ENCODE data around the gene KIAA1958.
"Not testable (repeated sequence)": the region's sequence is repeated elsewhere in the genome, so short reads cannot be mapped to it uniquely, and the experiment has no call there.

The KIAA1958 gene

GRCh38 chr9:112489876-112490666 lies 3.4 kb downstream of the KIAA1958 start:
- no peak for DNase-seq (ENCODE audit: low spot score)

- DNase-seq (ENCODE audit: low spot score) = no peak
Observed at GRCh38 chr9:112493393-112494137, 6.9 kb downstream of the KIAA1958 start.

GRCh38 chr9:112494153-112494552 lies 7.5 kb downstream of the KIAA1958 start:
- DNase-seq (ENCODE audit: low spot score) = no peak

DNA sequence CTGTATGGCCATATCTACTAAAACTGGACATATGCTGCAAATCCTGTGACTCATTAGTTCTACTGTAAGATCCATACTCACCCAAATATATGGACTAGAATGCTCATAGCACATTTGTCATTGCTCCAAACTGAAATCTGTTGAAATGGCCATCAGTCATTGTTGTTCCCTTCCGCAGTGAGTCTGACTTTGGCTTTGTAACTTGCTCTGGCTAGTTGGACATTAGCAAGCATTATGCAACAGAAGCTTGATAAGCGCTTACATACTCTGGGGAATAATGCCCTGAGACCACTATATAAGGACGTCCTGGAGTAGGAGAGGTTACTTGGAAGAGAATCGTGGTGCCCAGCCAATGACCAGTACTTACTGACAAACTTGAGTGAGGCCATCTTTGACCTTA lies 9.0 kb downstream of the KIAA1958 start:
- DNase-seq (ENCODE audit: low spot score) = no peak

GRCh38 chr9:112496074-112496722 lies 9.6 kb downstream of the KIAA1958 start:
- no peak for DNase-seq (ENCODE audit: low spot score)

DNA sequence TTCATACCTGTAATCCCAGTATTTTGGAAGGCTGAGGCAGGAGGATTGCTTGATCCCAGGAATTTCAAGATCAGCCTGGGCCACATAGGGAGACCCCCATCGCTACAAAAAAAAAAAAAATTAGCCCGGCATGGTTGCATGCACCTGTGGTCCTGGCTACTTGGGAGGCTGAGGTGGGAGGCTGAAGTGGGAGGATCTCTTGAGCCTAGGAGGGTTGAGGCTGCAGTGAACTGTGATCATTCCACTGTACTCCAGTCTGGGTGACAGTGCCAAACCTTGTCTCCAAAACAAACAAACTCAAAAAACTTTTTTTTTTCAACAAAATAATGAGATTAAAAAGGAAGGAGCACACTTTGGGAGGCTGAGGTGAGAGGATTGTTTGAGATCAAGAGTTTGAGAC lies 14.2 kb downstream of the KIAA1958 start:
- DNase-seq (ENCODE audit: low spot score) = no peak

DNA sequence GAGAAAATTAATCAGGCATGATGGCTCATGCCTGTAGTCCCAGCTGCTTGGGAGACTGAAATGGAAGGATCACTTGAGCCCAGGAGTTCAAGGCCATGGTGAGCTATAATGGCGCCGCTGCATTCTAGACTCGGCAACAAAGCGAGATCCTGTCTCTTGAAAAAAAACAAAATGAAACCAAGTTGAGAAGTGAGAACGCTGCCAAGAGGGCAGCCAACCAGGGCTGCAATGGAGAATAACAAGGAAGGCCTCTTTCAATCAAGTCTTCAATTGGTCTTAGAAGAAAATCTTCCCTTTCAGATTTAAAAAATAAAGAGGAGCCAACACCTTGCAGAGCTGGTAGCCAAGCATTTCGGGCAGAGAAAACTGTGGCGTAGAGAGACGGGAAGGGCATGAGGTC lies 14.7 kb downstream of the KIAA1958 start:
- DNase-seq (ENCODE audit: low spot score) = no peak

DNA sequence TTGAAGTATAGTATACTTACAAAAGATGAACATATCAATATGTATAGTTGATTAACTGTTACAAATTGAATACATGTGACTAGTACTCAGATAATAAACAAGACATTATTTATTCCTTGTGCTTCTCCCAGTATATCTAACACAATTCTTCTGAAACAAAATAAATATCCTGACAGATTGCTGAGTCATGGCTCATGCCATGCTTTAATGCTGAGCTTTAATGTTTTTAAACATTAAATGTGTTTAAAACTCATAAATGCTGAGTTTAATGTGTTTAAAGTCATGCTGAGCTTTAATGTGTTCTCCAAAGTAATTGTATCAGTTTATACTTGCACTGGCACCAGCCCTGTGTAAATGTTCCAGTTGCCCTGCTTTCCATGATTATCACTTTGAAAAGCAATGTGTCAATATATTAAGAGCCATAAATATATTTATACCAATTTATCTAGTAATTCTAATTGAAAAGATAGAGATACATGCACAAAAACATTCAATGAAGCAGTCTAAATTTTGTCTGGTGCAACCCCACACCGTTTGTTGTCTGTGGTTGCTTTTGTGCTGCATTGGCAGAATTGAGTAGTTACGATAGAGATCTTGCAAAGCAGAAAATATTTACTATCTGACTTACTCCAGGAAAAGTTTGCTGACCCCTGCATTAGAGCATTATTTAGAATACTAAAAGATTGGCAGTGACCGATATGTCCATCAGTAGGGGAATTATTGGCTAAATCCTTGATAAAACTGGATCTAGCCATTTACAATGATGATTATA lies 15.7 kb downstream of the KIAA1958 start:
- DNase-seq (ENCODE audit: low spot score) = no peak

DNA sequence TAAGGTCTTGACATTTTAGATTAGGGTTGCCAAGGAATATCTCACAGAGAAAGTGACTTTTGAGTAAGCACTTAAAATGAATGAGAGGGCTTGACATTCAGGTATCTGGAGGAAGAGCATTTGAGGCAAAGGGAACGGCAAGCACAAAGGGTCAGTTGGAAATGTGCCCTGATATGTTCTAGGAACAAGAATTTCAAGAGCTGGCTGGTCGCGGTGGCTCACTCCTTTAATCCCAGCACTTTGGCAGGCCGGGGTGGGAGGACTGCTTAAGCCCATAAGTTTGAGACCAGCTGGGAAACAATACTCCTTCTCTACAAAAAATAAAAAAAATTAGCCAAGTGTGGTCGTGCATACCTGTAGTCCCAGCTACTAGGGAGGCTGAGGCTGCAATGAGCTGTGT lies 16.5 kb downstream of the KIAA1958 start:
- no peak for DNase-seq (ENCODE audit: low spot score)

GRCh38 chr9:112505086-112505485 lies 18.5 kb downstream of the KIAA1958 start:
- DNase-seq (ENCODE audit: low spot score) = no peak

DNA sequence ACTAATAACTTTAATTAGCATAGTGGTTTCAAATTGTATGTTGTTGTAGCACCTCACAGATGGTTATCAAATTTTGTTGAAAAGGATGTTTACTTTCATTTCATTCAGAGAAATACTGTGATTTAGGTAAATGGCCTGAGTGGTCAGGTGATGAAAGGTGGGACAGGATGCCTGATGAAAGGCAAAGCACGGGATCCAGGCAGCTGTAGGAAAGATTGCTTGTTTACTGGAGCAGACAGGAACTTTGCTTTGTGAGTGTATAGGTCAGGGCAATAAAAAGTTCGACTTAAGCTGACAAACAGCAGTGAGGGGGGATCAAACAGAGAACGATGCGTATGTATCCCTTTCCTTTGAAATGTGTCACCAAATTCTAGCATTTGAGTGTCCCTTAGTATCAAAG lies 19.0 kb downstream of the KIAA1958 start:
- no peak for DNase-seq (ENCODE audit: low spot score)

- no peak for DNase-seq (ENCODE audit: low spot score)
Observed at GRCh38 chr9:112506571-112506970, 19.9 kb downstream of the KIAA1958 start.

DNA sequence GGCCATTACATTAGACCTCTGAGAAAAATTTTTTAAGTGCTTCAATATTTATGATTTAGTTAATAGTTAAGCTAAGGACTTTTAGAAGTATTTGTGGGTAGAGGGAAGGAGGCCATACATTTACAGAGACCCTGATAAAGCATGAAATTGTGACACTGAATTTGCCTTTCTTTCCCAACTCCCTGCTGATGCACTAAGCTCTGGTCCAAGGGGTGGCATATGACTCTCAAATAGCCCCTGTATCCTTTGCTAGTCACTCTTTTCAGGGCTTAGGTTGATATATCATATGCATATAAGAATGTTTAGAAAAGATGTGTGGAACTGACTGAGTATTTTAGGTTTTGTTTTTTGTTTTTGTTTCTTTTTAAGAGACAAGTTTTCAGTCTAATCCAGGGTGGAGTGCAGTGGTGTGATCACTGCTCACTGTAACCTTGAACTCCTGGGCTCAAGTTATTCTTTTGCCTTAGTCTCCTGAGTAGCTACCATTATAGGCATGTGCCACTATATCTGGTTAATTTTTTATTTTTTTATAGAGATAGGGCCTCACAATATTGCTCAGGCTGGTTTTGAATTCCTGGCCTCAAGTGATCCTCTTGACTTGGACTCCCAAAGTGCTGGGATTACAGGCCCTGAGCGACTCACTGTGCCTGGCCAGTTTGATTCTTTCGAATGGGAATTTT lies 20.5 kb downstream of the KIAA1958 start:
- DNase-seq (ENCODE audit: low spot score) = no peak

- DNase-seq (ENCODE audit: low spot score) = no peak
Observed at GRCh38 chr9:112508377-112508776, 21.8 kb downstream of the KIAA1958 start.

DNA sequence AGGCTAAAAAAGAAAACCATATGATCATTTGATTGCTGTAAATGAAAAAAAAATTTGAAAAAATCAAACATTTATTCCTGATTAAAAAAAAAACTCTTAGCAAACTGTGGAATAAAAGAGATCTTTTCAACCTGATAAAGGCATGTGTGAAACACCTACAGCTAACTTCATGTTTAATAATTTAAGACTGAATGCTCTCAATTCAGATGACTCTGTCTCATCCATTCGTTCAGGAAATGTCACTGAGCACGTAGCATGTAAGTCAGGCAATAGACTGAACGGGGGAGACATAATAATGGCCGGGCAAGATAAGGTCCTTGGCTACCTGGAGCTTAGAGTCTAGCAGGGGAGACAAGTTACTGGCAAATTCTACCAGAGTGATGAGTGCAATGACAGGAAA lies 25.8 kb downstream of the KIAA1958 start:
- not testable (repeated sequence) for DNase-seq (ENCODE audit: low spot score)

DNA sequence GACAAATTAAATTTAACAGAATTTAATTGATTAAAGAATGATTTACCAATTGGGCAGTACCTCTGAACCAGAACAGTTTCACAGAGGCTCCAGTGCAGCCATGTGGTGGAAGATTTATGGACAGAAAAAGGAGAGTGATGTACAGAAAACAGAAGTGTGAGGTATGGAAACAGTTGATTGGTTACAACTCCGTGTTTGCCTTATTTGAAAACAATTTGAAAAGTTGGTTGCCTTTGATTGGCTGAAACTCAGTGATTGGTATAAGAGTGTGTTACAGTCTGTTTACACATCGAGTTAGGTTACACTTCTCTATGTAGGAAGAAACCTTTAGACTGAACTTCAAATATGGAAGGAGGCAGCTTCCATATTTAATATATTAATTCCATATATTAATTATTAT lies 30.1 kb downstream of the KIAA1958 start:
- DNase-seq (ENCODE audit: low spot score) = no peak

- DNase-seq (ENCODE audit: low spot score) = no peak
Observed at GRCh38 chr9:112520069-112520468, 33.4 kb downstream of the KIAA1958 start.

- no peak for DNase-seq (ENCODE audit: low spot score)
Observed at GRCh38 chr9:112520656-112521055, 34.0 kb downstream of the KIAA1958 start.

- no peak for DNase-seq (ENCODE audit: low spot score)
Observed at GRCh38 chr9:112526973-112527372, 40.3 kb downstream of the KIAA1958 start.

DNA sequence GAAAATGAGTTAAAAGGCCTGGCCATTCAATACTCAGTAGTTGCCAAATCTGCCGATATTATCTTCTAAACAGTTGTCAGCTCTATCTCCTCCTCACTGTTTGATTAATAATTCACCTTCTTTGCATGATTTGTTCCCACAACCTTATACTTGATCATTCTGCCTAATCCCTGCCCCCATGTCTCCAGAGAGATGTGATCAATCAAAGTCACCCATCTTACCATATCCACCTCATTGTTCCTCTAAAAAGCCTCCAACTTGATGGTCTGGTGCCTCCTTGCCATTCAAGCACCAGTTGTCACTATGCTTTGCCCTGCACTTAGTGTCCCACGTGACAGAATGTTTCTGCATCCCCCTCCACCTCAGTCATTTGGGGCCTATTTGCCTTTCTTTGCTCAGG lies 41.3 kb downstream of the KIAA1958 start:
- no peak for DNase-seq (ENCODE audit: low spot score)

GRCh38 chr9:112529316-112529715 lies 42.7 kb downstream of the KIAA1958 start:
- no peak for DNase-seq (ENCODE audit: low spot score)

DNA sequence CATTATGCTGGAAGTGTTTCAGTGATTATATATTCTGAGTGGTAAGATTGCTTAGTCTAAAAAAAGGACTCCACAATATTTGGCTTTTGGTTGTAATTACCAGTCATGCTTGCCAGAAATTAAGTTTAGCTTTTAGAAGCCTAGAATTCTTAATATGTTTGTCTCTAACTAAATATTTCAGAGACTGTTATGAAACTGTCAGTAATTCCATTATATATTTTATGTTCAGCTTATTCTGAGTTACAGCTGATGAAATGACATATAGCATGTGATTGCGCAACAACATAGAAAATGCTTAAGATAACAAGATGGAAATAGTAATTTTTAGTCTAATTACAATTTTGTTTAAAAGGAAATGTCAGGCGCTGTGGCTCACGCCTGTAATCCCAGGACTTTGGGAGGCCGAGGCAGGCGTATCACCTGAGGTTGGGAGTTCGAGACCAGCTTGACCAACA lies 44.2 kb downstream of the KIAA1958 start:
- no peak for DNase-seq (ENCODE audit: low spot score)
